Measurements from ENCODE around the gene ZNF70. TPM values are rescaled to one million over a fixed set of nuclear protein-coding genes. Genes with fewer than 3 reads are reported as not detected.

The ZNF70 gene
- total and polyA plus RNA-seq, 10 of the 15 experiments (the other 5 are each of a cell fraction or from before 2014, with no cell fraction given): 0.15 to 2.3 (median 0.85) TPM

DNA sequence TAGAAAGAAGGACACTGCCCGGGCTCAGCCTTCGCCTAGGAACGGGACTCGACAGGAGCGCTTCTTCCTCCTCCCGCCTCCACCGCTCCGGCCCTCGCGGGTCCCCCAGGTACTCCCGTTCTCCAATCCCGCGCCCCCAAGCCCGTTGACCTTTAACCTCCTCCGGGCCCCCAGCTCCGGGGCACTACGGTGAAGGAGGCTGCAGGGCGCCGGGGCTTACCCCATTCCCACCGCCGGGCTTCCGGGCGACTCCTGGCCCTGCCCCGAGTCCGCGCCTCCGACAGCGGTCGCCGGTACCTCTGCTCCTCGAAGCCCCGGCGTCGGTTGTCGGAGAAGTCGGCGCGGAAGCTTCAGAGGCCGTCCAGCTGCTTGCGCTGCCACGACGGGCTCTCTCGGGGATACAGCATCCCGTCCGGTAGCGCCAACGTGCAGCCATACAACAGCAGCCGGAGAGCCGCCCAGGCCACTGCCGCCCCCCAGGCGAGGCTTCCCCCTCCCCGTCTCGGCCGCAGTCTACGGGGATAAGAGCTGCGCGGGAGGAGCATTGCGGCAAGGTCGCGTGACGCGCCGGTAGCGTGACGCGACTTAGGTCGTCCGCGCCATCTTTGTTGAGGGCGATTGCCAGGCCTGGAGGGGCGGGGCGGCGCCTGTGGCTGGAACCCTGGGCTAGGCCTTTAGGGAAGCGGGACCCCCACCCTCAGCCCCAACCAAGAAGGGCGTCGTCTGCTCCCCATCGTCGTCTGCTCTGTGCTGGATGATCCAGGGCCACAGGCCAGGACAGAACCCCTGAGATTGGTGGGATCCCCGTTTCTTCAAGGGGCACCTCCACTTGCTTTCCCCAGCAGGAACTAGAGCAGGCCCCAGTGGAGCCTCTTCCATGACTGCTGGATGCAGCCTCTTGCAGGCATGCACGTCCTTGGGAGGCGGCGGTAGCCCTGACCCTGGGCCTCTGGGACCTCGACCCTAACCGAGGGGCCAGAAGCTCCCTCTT is 33.8 kb downstream of the ZNF70 start (continued):
- TF ChIP-seq ETV6 (conservative IDR thresholded peaks at IDR 0.05 in 1 of 2, IDR thresholded peaks at IDR 0.05 in 1 of 2; ENCODE audit: borderline replicate concordance in 1 of 2, low read depth in 1 of 2): no peak
- TF ChIP-seq, protein P1, sequence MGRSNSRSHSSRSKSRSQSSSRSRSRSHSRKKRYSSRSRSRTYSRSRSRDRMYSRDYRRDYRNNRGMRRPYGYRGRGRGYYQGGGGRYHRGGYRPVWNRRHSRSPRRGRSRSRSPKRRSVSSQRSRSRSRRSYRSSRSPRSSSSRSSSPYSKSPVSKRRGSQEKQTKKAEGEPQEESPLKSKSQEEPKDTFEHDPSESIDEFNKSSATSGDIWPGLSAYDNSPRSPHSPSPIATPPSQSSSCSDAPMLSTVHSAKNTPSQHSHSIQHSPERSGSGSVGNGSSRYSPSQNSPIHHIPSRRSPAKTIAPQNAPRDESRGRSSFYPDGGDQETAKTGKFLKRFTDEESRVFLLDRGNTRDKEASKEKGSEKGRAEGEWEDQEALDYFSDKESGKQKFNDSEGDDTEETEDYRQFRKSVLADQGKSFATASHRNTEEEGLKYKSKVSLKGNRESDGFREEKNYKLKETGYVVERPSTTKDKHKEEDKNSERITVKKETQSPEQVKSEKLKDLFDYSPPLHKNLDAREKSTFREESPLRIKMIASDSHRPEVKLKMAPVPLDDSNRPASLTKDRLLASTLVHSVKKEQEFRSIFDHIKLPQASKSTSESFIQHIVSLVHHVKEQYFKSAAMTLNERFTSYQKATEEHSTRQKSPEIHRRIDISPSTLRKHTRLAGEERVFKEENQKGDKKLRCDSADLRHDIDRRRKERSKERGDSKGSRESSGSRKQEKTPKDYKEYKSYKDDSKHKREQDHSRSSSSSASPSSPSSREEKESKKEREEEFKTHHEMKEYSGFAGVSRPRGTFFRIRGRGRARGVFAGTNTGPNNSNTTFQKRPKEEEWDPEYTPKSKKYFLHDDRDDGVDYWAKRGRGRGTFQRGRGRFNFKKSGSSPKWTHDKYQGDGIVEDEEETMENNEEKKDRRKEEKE (IDR thresholded peaks at IDR 0.05): no peak
- TF ChIP-seq MYC (IDR thresholded peaks at IDR 0.05; ENCODE audit: insufficient read depth, insufficient read length, insufficient replicate concordance, low read length, severe bottlenecking): no peak
- 0 out of 2 replicates have a peak, but pooled peaks have one; percentile 25 for TF ChIP-seq SPI1 (IDR thresholded peaks at IDR 0.05; ENCODE audit: borderline replicate concordance, insufficient read depth, low read depth, low read length)
- peak; percentile 51; the same call in 1 of the 2 replicates for TF ChIP-seq EED (IDR thresholded peaks at IDR 0.05; ENCODE audit: low read depth)
- TF ChIP-seq USF1 (IDR thresholded peaks at IDR 0.05; ENCODE audit: borderline replicate concordance, extremely low read length, insufficient read depth, low read depth, low read length): peak; percentile 95
- TF ChIP-seq EGR1 (IDR thresholded peaks at IDR 0.05; ENCODE audit: borderline replicate concordance in 1 of 2, low read depth in 2 of 2, low read length in 2 of 2): peak; percentile 65 to 79; a peak in 2 of 3 replicates
- peak; percentile 87 for TF ChIP-seq LARP7 (IDR thresholded peaks at IDR 0.05)
- no peak for TF ChIP-seq GABPA (IDR thresholded peaks at IDR 0.05; ENCODE audit: low read depth)
- no peak; the same call in none of the 2 replicates for TF ChIP-seq ZBTB40 (IDR thresholded peaks at IDR 0.05; ENCODE audit: borderline replicate concordance)
- TF ChIP-seq FOXM1 (IDR thresholded peaks at IDR 0.05; ENCODE audit: low read depth, low read length): no peak
- TF ChIP-seq SMAD5 (IDR thresholded peaks at IDR 0.05; ENCODE audit: low read depth): peak; percentile 27; the same call in 1 of the 2 replicates
- TF ChIP-seq NR2C2 (IDR thresholded peaks at IDR 0.05; ENCODE audit: borderline replicate concordance, control insufficient read depth, insufficient read length, low read depth): no peak
- peak; percentile 85; the same call in 2 of the 3 replicates for TF ChIP-seq POU2F2 (IDR thresholded peaks at IDR 0.05; ENCODE audit: borderline replicate concordance, low read depth, low read length)
- TF ChIP-seq IKZF1 (conservative IDR thresholded peaks at IDR 0.05): peak; percentile 99
